GM12865 (cell line): Measurements from ENCODE around the gene CDK16.

ENCODE experiments used
- DNase-seq: peaks from one replicate; pipeline ENCODE4 v3.0.0; 2010; ENCODE audit warnings: low read depth
- H3K4me3 ChIP-seq: 2 replicates; pipeline ENCODE4 v1.5.1; 2011; ENCODE audit warnings: mild to moderate bottlenecking, low read depth, low read length, control low read depth
- CTCF ChIP-seq: IDR thresholded peaks from 2 replicates; pipeline ENCODE4 v1.5.1; 2011; ENCODE audit warnings: low read length, control low read depth, low read depth, inconsistent platforms; ENCODE audit not compliant: insufficient read depth; ENCODE audit errors: missing control alignments

The CDK16 gene

GRCh38 chrX:47232197-47232802 lies 13.8 kb downstream of the CDK16 start:
- DNase-seq: peak; percentile 28
- no peak for TF ChIP-seq CTCF
- peak overlapping the region; percentile 87 for H3K4me3 ChIP-seq

- TF ChIP-seq CTCF: no peak
- peak; percentile 81 for DNase-seq
- H3K4me3 ChIP-seq: peak within 1 kb of the TSS; percentile 87
These were observed 14.4 kb downstream of the CDK16 start, which contains the start of gene USP11 for GRCh38 chrX:47232803-47233332. Gene USP11, plus strand, starts transcription at chrX:47233009. Its CDS starts 35 bp downstream, at chrX:47233044.

GRCh38 chrX:47233333-47234113 lies 15.0 kb downstream of the CDK16 start:
- peak overlapping the region; percentile 87 for H3K4me3 ChIP-seq
- peak; percentile 97 for DNase-seq
- no peak for TF ChIP-seq CTCF

GRCh38 chrX:47234583-47234982 lies 16.1 kb downstream of the CDK16 start:
- TF ChIP-seq CTCF: no peak
- no peak for DNase-seq
- H3K4me3 ChIP-seq: peak overlapping the region; percentile 87

GRCh38 chrX:47235691-47236103 lies 17.2 kb downstream of the CDK16 start:
- no peak overlapping the region for H3K4me3 ChIP-seq
- TF ChIP-seq CTCF: no peak
- DNase-seq: no peak

GRCh38 chrX:47239199-47239598 lies 20.7 kb downstream of the CDK16 start:
- DNase-seq: no peak
- no peak overlapping the region for H3K4me3 ChIP-seq
- no peak for TF ChIP-seq CTCF
